Neuronal stem cell (in vitro differentiated cells): ENCODE data around the gene FNDC8.

Source experiments
- DNase-seq: peaks from one replicate; pipeline ENCODE4 v3.0.0-alpha.2; 2013; ENCODE audit warnings: low spot score
- H2AFZ ChIP-seq: one replicate; pipeline ENCODE4 v1.6.1; 2013; ENCODE audit warnings: mild to moderate bottlenecking, low read length, inconsistent platforms
- H2AK5ac ChIP-seq: 2 replicates; pipeline ENCODE4 v1.6.1; 2013; ENCODE audit warnings: low read depth, mild to moderate bottlenecking, inconsistent platforms, low read length, moderate library complexity, mixed read lengths
- H2BK120ac ChIP-seq: 2 replicates; pipeline ENCODE4 v1.6.1; 2013; ENCODE audit warnings: low read depth, mild to moderate bottlenecking, inconsistent platforms, low read length, moderate library complexity, mixed read lengths
- H2BK12ac ChIP-seq: one replicate; pipeline ENCODE4 v1.6.1; 2013; ENCODE audit warnings: low read length, inconsistent platforms
- H2BK15ac ChIP-seq: 2 replicates; pipeline ENCODE4 v1.6.1; 2013; ENCODE audit warnings: mild to moderate bottlenecking, low read length, inconsistent platforms, mixed read lengths
- H2BK5ac ChIP-seq: one replicate; pipeline ENCODE4 v1.6.1; 2013; ENCODE audit warnings: inconsistent platforms, mild to moderate bottlenecking, low read length, moderate library complexity
- H3K14ac ChIP-seq: one replicate; pipeline ENCODE4 v1.6.1; 2013; ENCODE audit warnings: low read length, inconsistent platforms
- H3K18ac ChIP-seq: 2 replicates; pipeline ENCODE4 v1.6.1; 2013; ENCODE audit warnings: low read length, inconsistent platforms
- H3K23ac ChIP-seq: 2 replicates; pipeline ENCODE4 v1.6.1; 2013; ENCODE audit warnings: low read depth, mild to moderate bottlenecking, mixed read lengths, low read length, inconsistent platforms; ENCODE audit not compliant: poor library complexity
- H3K27ac ChIP-seq: replicated peaks from 3 replicates; pipeline ENCODE4 v1.5.1; 2013; ENCODE audit warnings: low read length, inconsistent platforms
- H3K27me3 ChIP-seq, 3 experiments: 2 replicates each; pipeline ENCODE4 v1.6.1; 2013; ENCODE audit warnings: low read length in 3 of 3, mild to moderate bottlenecking in 2 of 3, inconsistent platforms in 1 of 3, low read depth in 1 of 3, mixed read lengths in 1 of 3, moderate library complexity in 1 of 3; ENCODE audit not compliant: control insufficient read depth in 3 of 3, insufficient read depth in 3 of 3
- H3K36me3 ChIP-seq, 2 donors: replicated peaks in 1 of 2; 2 replicates each; pipeline ENCODE4 v1.6.1; 2013; ENCODE audit warnings: low read length in 2 of 2; ENCODE audit not compliant: control insufficient read depth in 2 of 2, insufficient read depth in 2 of 2
- H3K4ac ChIP-seq: 2 replicates; pipeline ENCODE4 v1.6.1; 2013; ENCODE audit warnings: inconsistent platforms, mild to moderate bottlenecking, low read length, moderate library complexity
- H3K4me1 ChIP-seq, 2 donors: 1 replicate in 1 of 2; 2 replicates in 1 of 2; pipeline ENCODE4 v1.6.1; 2013; ENCODE audit warnings: low read length in 2 of 2, low read depth in 1 of 2; ENCODE audit not compliant: control insufficient read depth in 2 of 2, insufficient read depth in 1 of 2
- H3K4me2 ChIP-seq: one replicate; pipeline ENCODE4 v1.6.1; 2013; ENCODE audit warnings: mild to moderate bottlenecking, low read length, inconsistent platforms; ENCODE audit not compliant: insufficient read depth, poor library complexity, severe bottlenecking
- H3K4me3 ChIP-seq, 2 donors: 2 replicates each; pipeline ENCODE4 v1.5.1; 2013; ENCODE audit warnings: low read length in 2 of 2, mild to moderate bottlenecking in 2 of 2, inconsistent platforms in 1 of 2, moderate library complexity in 1 of 2
- H3K79me1 ChIP-seq: one replicate; pipeline ENCODE4 v1.6.1; 2013; ENCODE audit warnings: low read depth, mild to moderate bottlenecking, inconsistent platforms, low read length, moderate library complexity
- H3K9ac ChIP-seq: one replicate; pipeline ENCODE4 v1.6.1; 2013; ENCODE audit warnings: mild to moderate bottlenecking, low read depth, low read length, inconsistent platforms; ENCODE audit not compliant: poor library complexity
- H3K9me3 ChIP-seq, 2 donors: replicated peaks in 1 of 2; 2 replicates each; pipeline versions ENCODE3 to v1.6.1; 2013; ENCODE audit warnings: low read length in 2 of 2, mild to moderate bottlenecking in 2 of 2, inconsistent platforms in 1 of 2, low read depth in 1 of 2, mixed read lengths in 1 of 2, moderate library complexity in 1 of 2; ENCODE audit not compliant: control insufficient read depth in 2 of 2, insufficient read depth in 1 of 2
- H4K8ac ChIP-seq: one replicate; pipeline ENCODE4 v1.6.1; 2013; ENCODE audit warnings: low read depth, mild to moderate bottlenecking, inconsistent platforms, low read length, moderate library complexity
- H4K91ac ChIP-seq: one replicate; pipeline ENCODE4 v1.6.1; 2013; ENCODE audit warnings: low read length, low read depth, mild to moderate bottlenecking, inconsistent platforms; ENCODE audit not compliant: poor library complexity
- WGBS, 2 donors: extraction: QIAGEN DNeasy Blood & Tissue Kit; methylation state at CpG; one replicate each; pipeline ENCODE4 v1.1.7; 2013; ENCODE audit warnings: missing lambda C conversion rate in 2 of 2, mixed read lengths in 1 of 2; ENCODE audit not compliant: insufficient read length in 2 of 2, insufficient replicate concordance in 1 of 2; ENCODE audit errors: extremely low coverage in 2 of 2; 5-methylcytosine and 5-hydroxymethylcytosine counted together

The FNDC8 gene

DNA sequence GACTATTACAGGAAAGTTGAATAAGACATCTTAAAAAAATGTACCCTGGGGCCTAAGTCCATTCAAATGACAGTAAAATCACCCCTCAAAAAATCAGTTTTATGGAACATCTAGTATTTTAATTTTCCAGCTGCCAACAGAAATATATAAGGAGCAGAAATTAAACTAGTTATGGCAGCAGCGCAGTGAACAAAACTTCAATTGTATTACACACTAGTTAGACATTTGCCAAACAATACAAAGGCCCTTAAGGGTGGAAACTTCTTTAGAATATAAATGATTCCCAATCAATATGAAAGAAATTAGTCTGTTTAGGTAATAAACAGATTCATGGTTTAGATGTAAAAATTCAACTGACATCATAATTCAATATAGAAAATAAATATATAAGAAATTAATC lies 39.8 kb upstream of the FNDC8 start:
- WGBS, 2 donors: no CpG with 5 or more reads among the region's 1 CpG
- Histone ChIP-seq H4K91ac (no peak overlapping the region), H2BK120ac (no peak overlapping the region), H2BK15ac (no peak overlapping the region), H3K4ac (no peak overlapping the region), H3K27me3 (no peaks in the 10 kb centered on the region), H3K9me3 (no peaks in the 10 kb centered on the region), H3K79me1 (no peaks in the 10 kb centered on the region), H3K4me2 (no peak overlapping the region), H3K36me3 (no peaks in the 10 kb centered on the region), H2AFZ (no peak overlapping the region), H3K9ac (no peak overlapping the region), H4K8ac (no peak overlapping the region), H2BK5ac (no peak overlapping the region), H3K23ac (no peak overlapping the region), H3K4me3 (no peak overlapping the region), H3K27ac (no peak overlapping the region), H2BK12ac (no peak overlapping the region), H2AK5ac (no peak overlapping the region), H3K14ac (no peak overlapping the region), H3K4me1 (peaks cover 0 to 4% of the 10 kb centered on the region in 2 donors), H3K18ac (no peak overlapping the region)
- no peak for DNase-seq

DNA sequence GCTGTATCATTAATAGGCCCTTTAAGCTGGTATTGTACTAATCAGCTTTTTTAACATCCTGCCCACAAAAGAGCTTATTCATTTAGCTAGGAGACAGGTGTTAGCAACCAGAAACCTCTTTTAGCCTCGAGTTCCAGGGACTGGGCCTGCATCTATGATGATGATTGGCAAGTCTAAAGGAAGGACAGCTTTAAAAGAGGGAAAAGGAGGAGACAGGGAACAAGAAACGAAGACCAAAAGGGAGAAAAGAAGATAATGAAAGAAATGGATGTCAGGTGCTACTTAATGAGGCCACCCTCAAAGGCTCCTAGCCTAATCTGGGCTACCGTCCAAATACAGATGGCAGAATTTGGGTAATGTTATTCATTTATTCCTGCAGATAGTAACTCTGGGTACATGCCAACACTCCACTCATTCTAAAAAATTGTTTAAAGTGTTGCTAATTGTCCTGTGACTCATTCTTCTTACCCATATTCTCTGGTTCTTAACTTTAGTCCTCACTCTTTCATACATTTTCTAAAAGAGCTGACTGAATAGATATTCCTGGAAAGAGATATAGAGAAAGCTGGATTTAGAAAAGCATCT lies 39.2 kb upstream of the FNDC8 start:
- no peak overlapping the region for H2BK120ac ChIP-seq
- no peak for DNase-seq

DNA sequence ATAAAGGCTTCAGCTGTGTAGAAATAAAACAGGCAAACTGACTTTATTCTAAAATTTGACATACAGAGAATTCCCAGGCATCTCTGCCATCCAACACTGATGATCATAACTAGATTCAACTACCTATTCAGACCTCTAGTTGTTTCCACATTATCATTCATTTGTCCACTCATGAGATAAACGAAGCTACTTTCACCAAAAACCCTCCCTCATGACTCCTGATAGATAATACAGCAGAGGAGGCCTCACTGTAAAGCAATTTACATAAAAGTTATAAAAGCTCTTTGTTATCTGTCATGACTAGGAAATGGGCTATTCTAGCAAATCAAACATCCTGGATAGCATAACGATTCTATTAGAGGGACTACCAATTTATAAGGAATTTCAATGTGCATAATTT lies 38.3 kb upstream of the FNDC8 start:
- H3K79me1 ChIP-seq: no peaks in the 10 kb centered on the region
- peaks cover 0 to 4% (median 0%) of the 10 kb centered on the region in 3 experiments for H3K27me3 ChIP-seq
- H3K4me1 ChIP-seq: peaks cover 2 to 9% of the 10 kb centered on the region in 2 donors
- H2BK120ac ChIP-seq: no peak overlapping the region
- H2BK5ac ChIP-seq: no peak overlapping the region
- no peak overlapping the region for H2BK12ac ChIP-seq
- H3K4ac ChIP-seq: no peak overlapping the region
- H4K8ac ChIP-seq: no peak overlapping the region
- no peak overlapping the region for H2BK15ac ChIP-seq
- no peak overlapping the region for H3K4me2 ChIP-seq
- no peak overlapping the region for H2AFZ ChIP-seq
- H3K4me3 ChIP-seq: no peak overlapping the region
- H3K9me3 ChIP-seq: no peaks in the 10 kb centered on the region
- H3K23ac ChIP-seq: no peak overlapping the region
- no CpG with 5 or more reads among the region's 2 CpGs for WGBS, 2 donors
- H4K91ac ChIP-seq: no peak overlapping the region
- no peak overlapping the region for H2AK5ac ChIP-seq
- DNase-seq: no peak
- no peak overlapping the region for H3K27ac ChIP-seq
- no peaks in the 10 kb centered on the region for H3K36me3 ChIP-seq
- no peak overlapping the region for H3K9ac ChIP-seq
- H3K18ac ChIP-seq: no peak overlapping the region
- H3K14ac ChIP-seq: no peak overlapping the region

More for the DNA sequence above, 39.2 kb upstream of the FNDC8 start:
- H3K14ac ChIP-seq: no peak overlapping the region
- no peak overlapping the region for H3K4me3 ChIP-seq
- no peak overlapping the region for H3K27ac ChIP-seq
- H3K9me3 ChIP-seq: no peaks in the 10 kb centered on the region
- no peak overlapping the region for H3K23ac ChIP-seq
- H3K79me1 ChIP-seq: no peaks in the 10 kb centered on the region
- no peak overlapping the region for H3K9ac ChIP-seq
- peaks cover 0 to 4% of the 10 kb centered on the region in 2 donors for H3K4me1 ChIP-seq
- no peaks in the 10 kb centered on the region for H3K27me3 ChIP-seq
- no peak overlapping the region for H3K18ac ChIP-seq
- H2AK5ac ChIP-seq: no peak overlapping the region
- no peak overlapping the region for H3K4ac ChIP-seq
- no peak overlapping the region for H4K8ac ChIP-seq
- H3K36me3 ChIP-seq: no peaks in the 10 kb centered on the region
- H2AFZ ChIP-seq: no peak overlapping the region
- no peak overlapping the region for H2BK12ac ChIP-seq
- H3K4me2 ChIP-seq: no peak overlapping the region
- no peak overlapping the region for H2BK15ac ChIP-seq
- WGBS, 2 donors: no CpG with 5 or more reads among the region's 3 CpGs
- no peak overlapping the region for H2BK5ac ChIP-seq
- no peak overlapping the region for H4K91ac ChIP-seq

DNA sequence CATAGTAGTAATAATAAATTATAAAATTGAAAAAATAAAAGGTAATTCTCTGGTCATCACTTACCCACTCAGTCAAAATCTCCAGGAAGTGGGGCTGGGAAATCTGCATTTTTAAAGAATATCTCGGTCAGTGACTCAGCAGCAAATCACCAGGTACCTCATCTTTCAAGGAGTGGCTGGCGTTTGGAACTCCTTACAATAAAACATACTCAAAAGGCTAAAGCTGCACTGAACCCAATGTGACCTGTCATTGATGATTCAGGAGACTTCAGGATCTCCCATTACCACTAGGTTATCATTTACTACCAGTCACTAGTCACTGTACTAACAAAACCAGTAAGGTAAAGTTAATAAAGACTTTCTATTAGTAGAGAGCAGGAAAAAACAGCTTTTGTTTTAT lies 36.4 kb upstream of the FNDC8 start:
- Histone ChIP-seq H3K4me3 (no peak overlapping the region), H3K4me2 (no peak overlapping the region), H2BK15ac (no peak overlapping the region), H3K14ac (no peak overlapping the region), H2BK12ac (no peak overlapping the region), H3K36me3 (no peaks in the 10 kb centered on the region), H3K27ac (no peak overlapping the region), H3K18ac (no peak overlapping the region), H3K27me3 (peaks cover 0 to 10% (median 0%) of the 10 kb centered on the region in 3 experiments), H2BK5ac (no peak overlapping the region), H3K79me1 (no peaks in the 10 kb centered on the region), H4K8ac (no peak overlapping the region), H3K9me3 (no peaks in the 10 kb centered on the region), H2AFZ (no peak overlapping the region), H2AK5ac (no peak overlapping the region), H3K4ac (no peak overlapping the region), H3K9ac (no peak overlapping the region), H3K4me1 (peaks cover 9 to 10% of the 10 kb centered on the region in 2 donors), H2BK120ac (no peak overlapping the region), H3K23ac (no peak overlapping the region), H4K91ac (no peak overlapping the region)
- WGBS, 2 donors: no CpG with 5 or more reads among the region's 2 CpGs
- DNase-seq: no peak
